Measurements from ENCODE around the gene CDRT15L2.
"Not testable (repeated sequence)": the region's sequence is repeated elsewhere in the genome, so short reads cannot be mapped to it uniquely, and the experiment has no call there.

CDRT15L2 gene

DNA sequence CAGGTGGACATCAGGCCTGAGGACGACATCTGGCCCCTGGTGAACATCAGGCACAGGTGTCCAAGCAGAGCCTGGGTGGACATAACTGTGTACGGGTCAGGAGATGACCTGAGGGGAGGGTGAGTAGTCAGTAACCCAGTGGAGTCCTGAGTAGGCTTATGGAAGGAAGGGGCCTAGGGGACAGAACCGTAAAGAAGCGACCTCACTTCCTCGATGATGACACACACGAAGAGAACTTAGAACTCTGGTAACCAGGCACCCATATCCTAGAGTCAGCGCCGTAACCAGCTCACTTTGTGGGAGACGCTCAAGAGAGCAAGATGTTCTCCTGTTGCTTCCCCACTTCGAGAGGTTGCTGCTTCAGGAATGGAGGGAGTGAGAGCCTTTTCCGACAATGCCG is at the start of gene CDRT15L2:
Gene CDRT15L2, plus strand, starts transcription at position 301 of the 400 bp plus-strand sequence. Its CDS starts 20 bp downstream, at position 321.
- ATAC-seq = not testable (repeated sequence)

DNA sequence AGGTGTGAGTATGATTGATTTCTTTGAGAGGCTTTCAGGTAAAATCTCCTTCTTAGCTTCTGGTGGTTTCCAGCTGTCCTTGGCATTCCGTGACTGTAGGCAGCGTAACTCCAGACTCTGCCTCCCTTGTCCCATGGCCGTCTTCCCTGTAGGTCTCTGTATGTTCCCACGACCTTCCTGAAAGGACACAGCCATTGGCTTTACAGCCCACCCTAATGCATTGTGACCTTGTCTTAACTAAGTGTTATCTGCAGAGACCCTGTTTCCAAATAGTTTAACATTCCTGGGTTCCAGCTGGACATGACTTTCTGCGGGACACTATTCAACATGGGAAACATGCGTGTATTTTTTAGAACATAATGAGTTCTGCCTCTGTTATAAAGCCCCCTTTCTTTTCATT is 49.4 kb upstream of the CDRT15L2 start:
- not testable (repeated sequence) for DNase-seq, ATAC-seq

More for the DNA sequence above, at the start of gene CDRT15L2:
- not testable (repeated sequence) for DNase-seq

DNA sequence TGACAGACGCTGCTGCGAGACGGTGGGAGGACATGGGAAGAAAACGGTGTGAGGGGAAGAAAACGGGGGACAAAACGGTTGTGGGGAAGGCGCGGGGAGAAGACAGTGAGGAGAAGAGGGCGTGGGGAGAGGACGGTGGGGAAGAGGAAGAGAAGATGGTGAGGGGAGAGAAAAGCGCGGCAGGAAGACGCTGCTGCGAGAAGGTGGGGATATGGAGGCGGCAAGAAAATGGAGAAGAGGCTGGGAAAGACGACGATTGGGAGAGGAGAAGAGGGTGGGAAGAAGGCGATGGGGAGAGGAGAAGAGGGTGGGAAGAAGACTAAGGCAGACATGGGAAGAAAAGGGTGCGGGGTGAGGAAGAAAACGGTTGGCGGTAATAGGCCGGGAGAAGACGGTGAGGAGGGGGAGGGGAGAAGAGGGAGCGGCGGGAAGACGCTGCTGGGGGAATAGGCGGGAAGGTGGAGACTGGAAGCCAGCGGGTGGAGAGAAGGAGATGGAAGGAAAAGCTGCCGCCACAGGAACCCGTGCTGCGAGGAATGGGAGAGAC is 46.9 kb upstream of the CDRT15L2 start:
- ATAC-seq, DNase-seq: not testable (repeated sequence)

DNA sequence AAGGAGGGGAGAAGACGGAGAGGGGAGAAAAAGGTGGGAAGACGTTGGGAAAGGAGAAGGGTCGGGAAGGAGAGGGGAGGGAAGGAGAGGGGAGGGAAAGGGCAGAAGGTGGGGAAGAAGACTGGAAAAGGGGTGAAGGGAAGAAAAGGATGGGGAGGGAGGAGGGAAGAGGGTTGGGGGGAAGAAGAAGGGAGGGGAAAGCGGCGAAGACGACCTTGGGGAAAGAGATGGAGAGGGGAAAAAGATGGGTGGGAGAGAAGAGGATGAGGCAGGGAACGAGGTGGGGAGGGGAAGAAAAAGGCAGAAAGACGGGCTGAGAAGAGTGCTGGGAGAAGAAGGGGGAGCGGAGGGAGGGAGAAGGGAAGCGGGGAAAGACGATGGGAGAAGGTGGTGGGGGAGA is 46.3 kb upstream of the CDRT15L2 start:
- ATAC-seq, DNase-seq: not testable (repeated sequence)

DNA sequence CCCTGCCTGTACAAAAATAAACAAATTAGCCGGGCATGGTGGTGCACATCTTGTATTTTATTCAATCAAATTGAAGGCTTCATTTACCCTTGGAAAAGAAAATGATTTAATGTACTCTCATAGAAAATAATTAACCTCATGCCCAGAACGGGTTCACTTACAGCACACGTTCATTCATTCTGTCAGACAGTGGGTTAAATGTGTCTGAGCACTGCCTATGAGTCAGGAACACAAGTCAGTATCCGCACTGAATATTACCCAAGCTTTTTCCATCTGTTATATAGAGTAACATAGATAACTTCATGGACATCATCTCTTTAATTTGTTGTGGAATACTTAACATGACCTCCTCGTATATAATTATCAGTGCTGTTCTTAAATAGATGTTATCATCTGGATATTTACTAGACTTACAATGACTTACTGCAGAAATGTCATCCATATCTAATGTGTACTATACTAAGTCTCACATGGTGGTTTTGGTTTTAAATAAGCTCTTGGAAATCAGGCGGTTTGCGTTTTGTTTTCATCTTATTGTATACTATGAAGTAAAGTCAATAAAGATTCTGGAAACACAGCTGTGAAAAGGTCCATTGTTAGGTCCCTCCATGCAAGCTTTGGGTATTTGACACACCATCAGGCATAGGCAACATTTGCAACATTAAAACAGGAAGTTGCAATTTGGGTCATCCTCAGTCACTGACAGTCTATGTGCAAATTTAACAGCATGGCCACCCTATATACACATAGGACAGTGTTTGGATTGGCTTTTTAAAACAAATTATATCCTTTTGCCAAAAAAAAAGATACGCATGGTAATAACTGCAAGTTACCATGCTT is 44.6 kb upstream of the CDRT15L2 start:
- not testable (repeated sequence) for ATAC-seq, DNase-seq

DNA sequence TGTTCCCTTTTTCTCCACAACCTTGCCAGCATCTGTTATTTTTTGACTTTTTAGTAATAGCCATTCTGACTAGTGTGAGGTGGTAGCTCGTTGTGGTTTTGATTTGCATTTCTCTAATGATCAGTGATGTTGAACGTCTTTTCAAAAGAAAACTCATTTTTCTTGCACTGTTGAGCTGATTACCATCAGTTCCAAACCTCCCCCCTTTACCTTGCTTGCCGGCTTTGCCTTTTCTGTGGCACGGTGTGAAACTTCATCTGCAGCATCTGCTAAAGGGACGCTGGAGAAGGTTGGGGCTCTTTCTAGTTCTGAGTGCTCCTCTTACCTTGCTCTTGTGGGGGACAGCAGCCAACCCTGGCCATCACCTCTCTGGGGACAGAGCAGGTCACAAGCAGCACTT is 39.1 kb upstream of the CDRT15L2 start:
- not testable (repeated sequence) for DNase-seq
- peak; percentile 49 for ATAC-seq

DNA sequence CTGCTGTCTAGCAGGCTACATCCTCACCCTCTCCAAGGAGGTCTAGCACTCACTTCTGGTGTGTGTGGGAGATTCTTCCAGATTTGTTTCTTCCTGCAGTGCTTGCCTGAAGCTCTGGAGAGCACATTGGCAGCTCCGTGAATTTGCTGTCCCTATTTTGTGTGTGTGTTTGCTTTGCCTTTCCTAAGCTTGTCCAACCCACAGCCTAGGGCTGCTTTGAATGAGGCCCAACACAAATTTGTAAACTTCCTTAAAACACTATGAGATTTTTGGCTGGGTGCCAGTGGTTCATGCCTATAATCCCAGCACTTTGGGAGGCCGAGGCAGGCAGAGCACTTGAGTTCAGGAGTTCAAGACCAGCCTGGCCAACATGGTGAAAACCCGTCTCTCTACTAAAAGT is 38.7 kb upstream of the CDRT15L2 start:
- not testable (repeated sequence) for DNase-seq
- peak; percentile 32 for ATAC-seq

DNA sequence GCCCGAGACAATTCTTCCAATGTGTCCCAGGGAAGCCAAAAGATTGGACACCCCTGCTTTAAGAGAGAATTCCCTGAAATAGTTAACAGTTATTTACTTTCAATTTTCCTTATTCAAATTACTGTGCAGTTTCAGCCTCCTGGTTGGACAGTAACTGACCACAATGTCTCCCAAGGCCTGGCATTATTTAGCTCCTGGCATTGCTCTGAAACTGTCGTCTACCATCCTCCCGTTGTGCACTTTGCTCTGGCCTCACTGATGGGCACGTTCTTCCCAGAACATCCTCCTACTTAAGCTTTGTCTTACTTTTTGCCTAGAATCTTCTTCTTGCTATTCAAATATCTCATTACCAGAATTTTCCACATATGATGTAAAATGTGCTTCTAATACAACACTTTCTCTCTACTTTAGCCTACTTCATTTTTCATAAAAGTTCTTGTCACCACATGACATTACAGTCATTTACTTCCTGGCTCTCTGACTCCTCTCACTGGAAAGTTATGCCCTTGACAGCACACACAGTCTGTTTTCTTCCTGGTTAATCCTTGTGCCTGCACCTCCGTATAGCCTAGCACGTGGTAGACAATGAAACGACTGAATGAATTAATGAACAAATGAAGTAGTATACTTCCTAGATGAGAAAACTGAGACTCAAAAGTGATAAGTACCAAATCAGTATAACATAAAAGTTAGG is 37.5 kb upstream of the CDRT15L2 start:
- DNase-seq, ATAC-seq: not testable (repeated sequence)

DNA sequence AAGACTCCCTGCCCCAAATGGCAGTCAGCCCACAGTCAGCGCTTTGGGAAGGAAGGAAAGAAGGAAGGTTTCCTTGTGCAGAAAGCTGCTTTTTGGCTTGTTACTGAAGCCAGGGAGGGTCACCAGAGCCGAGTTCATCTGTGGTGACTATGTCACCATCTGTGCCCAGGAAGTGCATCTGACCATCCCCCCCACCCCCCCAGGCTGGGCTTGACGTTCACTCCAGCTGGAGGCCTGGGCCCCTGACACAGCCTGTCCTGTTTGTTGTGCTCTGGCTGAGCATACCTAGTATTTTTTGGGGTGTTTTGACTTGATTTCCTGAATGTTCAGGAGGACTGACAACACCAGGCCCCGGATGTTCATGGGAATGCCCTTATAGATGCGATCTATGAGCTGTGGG is 31.6 kb upstream of the CDRT15L2 start:
- ATAC-seq, DNase-seq: not testable (repeated sequence)

DNA sequence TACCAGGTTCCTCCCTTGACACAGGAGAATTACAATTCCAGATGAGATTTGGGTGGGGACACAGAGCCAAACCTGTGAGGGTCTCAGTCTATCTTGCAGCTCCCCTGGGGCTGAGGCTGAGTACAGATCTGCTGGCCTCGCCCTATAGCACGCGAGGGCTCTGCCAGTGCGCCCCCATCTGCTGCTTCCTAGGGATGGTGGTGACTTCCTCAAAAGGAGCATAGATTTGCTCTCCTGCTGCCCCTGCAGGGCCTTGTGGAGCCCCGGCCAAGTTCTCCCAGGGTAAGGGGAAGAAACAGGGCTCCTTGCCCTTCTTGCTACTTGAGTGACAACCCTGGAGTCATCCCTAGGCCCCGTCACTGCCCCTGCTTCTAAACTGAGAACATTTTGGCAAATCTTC is 26.6 kb upstream of the CDRT15L2 start:
- not testable (repeated sequence) for ATAC-seq, DNase-seq

DNA sequence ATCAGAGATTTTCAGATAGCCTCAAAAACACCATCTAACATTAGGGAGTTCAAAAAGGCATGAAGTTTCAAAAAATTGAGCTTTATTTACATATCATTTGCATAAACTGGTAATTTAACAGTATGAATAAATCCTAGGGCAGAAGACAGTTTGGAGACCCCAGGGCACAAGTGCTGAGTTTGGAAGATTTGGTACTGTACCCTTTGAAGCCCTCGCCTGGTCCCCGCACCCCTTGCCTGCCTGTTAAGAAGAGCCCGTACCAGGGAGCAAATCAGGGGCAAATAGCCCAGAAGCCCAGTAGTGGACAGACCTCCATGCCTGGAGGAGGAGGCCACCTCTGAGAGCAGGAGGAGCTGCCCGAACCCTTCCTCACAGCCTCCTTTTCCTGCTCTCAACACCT is 24.8 kb upstream of the CDRT15L2 start:
- DNase-seq, ATAC-seq: not testable (repeated sequence)

DNA sequence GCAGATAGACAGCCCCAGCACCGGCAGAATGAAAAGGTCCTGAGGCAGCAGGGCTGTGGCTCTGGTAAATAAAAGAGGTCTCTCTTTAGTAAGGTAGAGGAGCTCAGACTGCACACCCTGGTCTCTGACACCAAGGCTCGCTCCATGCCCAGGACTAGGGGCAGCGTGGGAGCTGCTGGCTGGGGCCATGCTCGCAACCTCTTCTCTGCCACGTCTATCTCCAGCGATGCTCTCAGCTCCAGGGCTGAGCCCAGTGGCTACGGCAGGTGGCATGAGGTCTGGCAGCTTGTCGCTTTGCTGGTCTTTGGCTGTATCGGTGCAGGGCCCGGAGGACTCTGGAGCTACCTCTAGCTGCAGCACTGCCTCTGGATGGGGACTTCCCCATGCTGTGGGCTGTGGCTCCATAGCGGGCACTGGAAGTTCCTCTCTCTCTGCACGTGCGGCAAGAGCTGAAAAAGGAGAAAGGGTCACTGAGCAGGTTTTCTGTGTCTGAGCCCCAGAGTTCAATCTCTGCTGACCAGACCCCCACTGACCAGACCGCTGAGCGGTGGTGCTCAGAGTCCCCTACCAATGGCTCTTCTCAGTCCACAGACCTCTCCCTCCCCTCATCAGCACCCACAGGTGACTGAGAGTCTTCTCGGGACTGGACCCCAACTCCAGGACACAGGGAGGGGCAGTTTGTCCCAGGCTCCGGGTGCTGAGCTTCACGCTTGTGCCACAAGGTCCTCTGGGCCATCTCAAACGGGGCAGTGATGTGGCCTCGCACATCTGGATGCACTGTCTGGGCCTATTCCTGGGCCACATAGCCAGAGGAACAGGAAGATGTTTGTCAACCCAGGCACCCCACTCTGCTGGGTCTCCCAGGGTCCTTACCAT is 24.2 kb upstream of the CDRT15L2 start:
- DNase-seq = not testable (repeated sequence)
- ATAC-seq = peak; percentile 63

DNA sequence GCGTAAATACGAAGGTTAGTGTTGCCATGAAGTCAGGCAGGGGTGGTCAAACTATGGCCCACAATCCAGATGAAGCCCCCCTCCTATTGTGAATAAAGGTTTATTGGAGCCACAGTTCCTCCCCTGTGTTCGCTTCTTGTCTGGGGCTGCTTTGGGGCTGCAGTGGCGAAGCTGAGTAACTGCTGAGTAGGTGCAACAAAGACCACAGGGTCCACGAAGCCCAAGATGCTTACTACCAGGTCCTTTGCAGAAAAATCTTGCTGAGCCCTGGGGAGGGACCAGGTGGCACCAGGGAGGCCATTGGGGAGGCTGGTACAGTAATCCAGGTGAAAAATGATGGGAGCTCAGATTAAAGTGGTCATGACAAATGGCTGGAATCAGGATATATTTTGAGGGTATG is 21.4 kb upstream of the CDRT15L2 start:
- not testable (repeated sequence) for ATAC-seq, DNase-seq

DNA sequence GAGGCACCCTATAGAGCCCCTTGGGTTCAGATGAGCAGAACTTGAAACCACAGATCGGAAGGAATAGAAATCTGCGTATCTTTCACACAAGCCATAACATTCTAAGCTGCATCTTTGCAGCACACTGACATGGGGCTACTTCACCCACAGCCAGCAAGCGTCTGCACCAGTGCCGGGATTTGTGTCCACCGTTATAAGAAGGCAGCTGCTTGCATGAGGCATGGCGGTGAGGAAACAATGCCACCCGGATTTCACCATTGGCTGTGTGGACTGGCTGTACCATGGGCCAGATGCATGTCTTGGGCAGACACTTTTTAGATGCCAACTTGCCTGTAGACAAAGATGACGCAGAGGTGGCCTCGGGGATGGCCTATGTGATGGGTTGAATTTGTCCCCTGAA is 20.5 kb upstream of the CDRT15L2 start:
- not testable (repeated sequence) for DNase-seq, ATAC-seq

DNA sequence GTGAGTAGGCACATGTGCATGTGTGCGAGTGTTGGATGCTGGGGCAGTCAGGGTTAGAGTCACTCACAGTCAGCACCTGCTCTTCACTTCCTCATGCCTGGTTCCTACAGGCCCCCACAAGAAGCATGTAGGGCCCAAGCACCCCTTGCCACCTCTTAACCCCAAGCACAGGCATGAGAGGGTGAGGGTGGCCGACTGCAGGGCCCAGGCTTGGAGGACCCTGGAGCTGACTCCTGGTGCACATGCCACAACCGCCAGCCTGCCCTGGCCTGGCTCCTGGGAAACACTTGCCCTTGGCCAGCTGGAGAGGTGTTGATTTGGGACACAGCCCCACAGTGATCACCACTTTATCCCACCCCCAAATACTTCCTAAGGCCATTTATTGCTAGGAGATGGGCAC is 16.9 kb upstream of the CDRT15L2 start:
- DNase-seq (no peak), ATAC-seq (no peak)

DNA sequence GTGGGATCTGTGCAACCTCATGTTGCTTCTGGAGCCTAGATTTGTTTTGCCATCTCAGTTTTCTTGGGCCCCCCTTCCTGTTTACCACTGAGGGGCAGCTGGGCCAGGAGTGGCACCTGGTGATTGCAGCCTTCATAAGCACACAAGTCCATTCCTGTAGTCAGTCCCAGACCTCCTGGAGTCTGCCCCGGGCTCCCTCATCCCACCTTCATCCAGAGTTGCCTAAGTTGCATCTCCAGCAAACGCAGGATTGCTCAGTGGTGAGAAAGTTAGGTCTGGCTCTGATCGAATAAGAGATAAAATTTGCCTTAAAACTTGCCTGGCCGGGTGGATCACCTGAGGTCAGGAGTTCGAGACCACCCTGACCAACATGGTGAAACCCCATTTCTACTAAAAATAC is 14.3 kb upstream of the CDRT15L2 start:
- DNase-seq, ATAC-seq: not testable (repeated sequence)

DNA sequence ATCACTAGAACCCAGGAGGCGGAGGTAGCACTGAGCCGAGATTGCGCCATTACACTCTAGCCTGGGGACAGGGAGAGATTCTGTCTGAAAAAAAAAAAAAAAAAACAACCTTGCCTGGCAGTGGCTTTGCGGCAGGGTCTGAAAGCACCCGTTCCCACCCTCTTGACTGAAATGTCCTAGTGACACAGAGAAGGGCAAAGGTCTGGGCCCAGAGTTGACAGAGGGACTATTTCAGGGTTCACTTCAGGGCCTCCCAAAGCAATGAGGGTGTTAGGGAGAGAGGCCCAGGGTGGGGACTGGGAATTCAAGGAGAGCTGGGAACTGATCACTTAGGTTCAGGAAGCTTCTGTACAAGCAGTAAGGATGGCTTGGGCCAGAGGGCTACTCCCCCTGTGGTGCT is 13.8 kb upstream of the CDRT15L2 start:
- DNase-seq (no peak), ATAC-seq (no peak)

DNA sequence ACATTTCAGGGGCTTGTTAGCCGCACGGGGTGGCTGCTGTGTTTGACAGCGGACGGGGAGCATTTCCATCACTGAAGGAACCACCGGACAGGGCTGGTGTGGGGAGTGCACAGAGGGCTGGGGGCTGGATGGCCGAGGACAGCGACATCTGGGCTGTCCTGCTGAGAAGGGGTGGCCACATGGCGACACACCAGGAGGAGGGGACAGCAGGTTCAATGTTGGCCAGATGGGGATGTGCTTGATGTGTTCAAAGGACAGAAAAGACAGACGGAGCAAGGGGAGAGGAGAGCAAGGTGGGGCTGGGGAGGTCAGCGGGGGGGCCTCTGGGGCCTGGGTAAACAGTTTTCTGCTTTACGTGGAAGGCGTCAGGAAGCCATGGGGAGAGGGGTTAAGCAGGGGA is 12.8 kb upstream of the CDRT15L2 start:
- ATAC-seq, DNase-seq: not testable (repeated sequence)

DNA sequence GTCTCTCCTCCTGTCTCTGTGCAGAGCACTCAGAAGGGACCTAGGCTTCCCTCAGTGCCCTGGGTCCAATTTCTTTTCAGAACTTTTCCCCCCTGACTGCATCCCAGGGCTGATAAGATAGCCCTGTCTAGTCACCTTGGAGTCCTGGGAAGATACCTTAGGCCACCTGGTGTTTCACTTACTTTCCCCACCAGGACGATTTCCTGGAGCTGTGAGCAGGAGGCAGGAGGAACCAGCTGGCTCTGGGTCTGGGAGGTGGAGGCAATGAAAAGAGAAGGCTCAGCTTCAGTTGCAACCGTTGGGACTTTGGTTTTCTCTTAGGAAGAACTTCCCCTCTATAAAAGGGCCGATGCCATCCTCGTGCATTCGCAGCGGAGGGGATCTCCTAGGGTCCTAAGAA is 12.1 kb upstream of the CDRT15L2 start:
- not testable (repeated sequence) for ATAC-seq, DNase-seq

DNA sequence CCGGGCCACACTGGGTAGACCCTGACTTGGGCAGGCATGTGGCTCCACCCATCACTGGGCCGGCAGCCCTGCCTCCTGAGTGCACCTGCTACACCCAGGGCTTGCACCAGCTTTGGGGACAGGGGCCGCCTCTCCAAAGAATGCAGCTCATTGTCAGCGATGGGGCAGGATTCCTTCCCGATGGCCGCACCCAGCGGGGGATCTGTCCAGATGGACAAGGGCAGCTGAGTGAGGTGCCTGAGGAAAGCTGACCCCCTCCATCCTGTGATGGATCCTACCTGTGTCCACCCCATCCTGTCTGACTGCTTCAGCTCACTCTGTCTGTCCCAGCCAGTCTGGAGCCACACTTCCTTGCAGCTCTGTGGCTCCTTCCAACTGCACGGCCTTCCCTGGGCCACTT is 10.9 kb upstream of the CDRT15L2 start:
- not testable (repeated sequence) for DNase-seq, ATAC-seq

DNA sequence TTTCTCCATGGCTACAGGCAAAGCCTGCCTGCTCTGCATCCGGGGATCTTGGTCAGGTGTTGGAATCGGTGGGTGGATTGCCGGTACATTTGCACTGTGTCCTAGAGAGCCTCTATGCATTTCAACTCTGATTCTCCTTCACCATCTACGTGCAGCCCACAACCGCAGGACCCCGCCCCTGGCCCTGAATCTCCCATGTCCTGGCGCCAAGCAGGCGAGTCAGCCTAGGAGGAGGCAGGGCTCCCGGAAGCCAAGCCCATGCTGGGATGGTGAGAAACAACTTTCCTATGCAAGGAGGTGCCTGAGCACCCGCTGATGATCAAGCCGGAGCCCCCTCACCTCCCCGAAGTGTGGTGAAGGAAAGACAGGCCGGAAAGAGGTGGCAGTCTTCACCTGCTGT is 7.9 kb upstream of the CDRT15L2 start:
- not testable (repeated sequence) for DNase-seq, ATAC-seq

DNA sequence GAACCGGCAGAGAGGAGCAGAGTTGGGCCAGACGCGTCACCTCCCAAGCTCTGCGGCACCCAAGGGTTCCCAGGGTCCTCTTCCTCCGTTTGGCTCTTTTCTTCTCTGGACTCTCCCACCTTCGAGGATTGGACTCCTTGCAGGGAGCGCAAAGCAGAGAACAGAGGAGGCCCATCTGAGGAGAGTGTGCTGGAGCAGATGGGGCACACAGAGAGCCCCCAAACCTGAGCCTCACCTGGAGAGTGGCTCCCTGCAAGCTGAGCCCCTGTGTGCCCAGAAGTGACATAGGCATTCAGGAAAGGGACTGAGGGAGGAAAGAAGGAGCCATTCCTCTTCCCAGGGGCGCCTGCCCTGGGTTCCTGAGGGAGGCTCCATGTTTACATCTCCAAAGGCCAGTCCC is 6.3 kb upstream of the CDRT15L2 start:
- DNase-seq, ATAC-seq: not testable (repeated sequence)
